HCT116 (cell line): ENCODE data around the gene PRKAA2. TPM values are rescaled to one million over a fixed set of nuclear protein-coding genes. Genes with fewer than 3 reads are reported as not detected.
"Not testable (repeated sequence)": the region's sequence is repeated elsewhere in the genome, so short reads cannot be mapped to it uniquely, and the experiment has no call there.

Source experiments
- ATAC-seq: fragments of 200-7000 bp; cut with Tn5 transposase; 2 replicates; pipeline ENCODE4 v1.9.1; 2020; ENCODE audit warnings: mild to moderate bottlenecking, moderate library complexity
- BruUV-seq: library from RNA; stranded (reverse); fragments of 400-500 nt; replicated peaks from 2 replicates; lab custom pipeline; 2021; lab: Mats Ljungman, UMichigan
- CTCF ChIA-PET: fragments of 300-600 bp; sonication (Branson Sonifier 250); formaldehyde crosslinking; loops from one replicate; lab custom pipeline; 2021; ENCODE audit warnings: antibody characterized with exemption; lab: Charles Lee
- POLR2A ChIA-PET: fragments of 300-600, 350-600 bp; sonication (Branson Sonifier 250); formaldehyde crosslinking; loops from one replicate; lab custom pipeline; 2021; ENCODE audit warnings: antibody characterized with exemption; lab: Charles Lee
- RAD21 ChIA-PET, 2 experiments: fragments of 300-600 bp; sonication (Branson Sonifier 250); formaldehyde crosslinking; loops; one replicate each; lab custom pipeline; 2023; ENCODE audit warnings: low total read pairs in 2 of 2; ENCODE audit not compliant: uncharacterized antibody in 2 of 2, unreplicated experiment in 2 of 2, low non-redundant PET in 1 of 2; lab: Charles Lee
- DNase-seq: peaks from one replicate; pipeline ENCODE4 v3.0.0-alpha.2; 2010; ENCODE audit warnings: low read depth, low spot score
- H2AFZ ChIP-seq: fragments of 200-600 bp; shearing (Covaris generic), sonication (generic); 2 replicates; pipeline ENCODE4 v1.6.1; 2017; ENCODE audit warnings: low read depth, mixed run types, mixed read lengths, antibody characterized with exemption, low read length; ENCODE audit not compliant: poor library complexity, severe bottlenecking
- H3K27ac ChIP-seq: 2 replicates; pipeline ENCODE4 v1.5.1; 2012; ENCODE audit warnings: low read depth, low read length
- H3K27me3 ChIP-seq: fragments of 200-600 bp; sonication (generic); 2 replicates; pipeline ENCODE4 v1.6.1; 2016; ENCODE audit warnings: mixed run types, low read length, mixed read lengths; ENCODE audit not compliant: insufficient read depth
- H3K36me3 ChIP-seq, 2 experiments: fragments of 200-500 bp in 1 of 2; fragments of 200-600 bp in 1 of 2; sonication (Bioruptor generic) in 1 of 2; sonication (generic) in 1 of 2; 2 replicates each; pipeline versions ENCODE4 v1.5.1 to v1.6.1; 2014 to 2016; ENCODE audit warnings: low read length in 2 of 2, inconsistent platforms in 1 of 2, mixed read lengths in 1 of 2, mixed run types in 1 of 2; ENCODE audit not compliant: insufficient read depth in 2 of 2, control insufficient read depth in 1 of 2
- H3K4me1 ChIP-seq, 2 experiments: fragments of 200-600 bp in 1 of 2; sonication (generic) in 1 of 2; 2 replicates each; pipeline versions ENCODE4 v1.5.1 to v1.6.1; 2012 to 2017; ENCODE audit warnings: low read length in 2 of 2, inconsistent platforms in 1 of 2, mild to moderate bottlenecking in 1 of 2, mixed read lengths in 1 of 2, mixed run types in 1 of 2, moderate library complexity in 1 of 2; ENCODE audit not compliant: insufficient read depth in 2 of 2, control insufficient read depth in 1 of 2
- H3K4me2 ChIP-seq: fragments of 200-600 bp; sonication (generic); 2 replicates; pipeline ENCODE4 v1.6.1; 2017; ENCODE audit warnings: mixed run types, low read length, mixed read lengths
- H3K4me3 ChIP-seq, 2 experiments: fragments of 200-600 bp in 1 of 2; sonication (generic) in 1 of 2; replicated peaks in 1 of 2; 2 replicates each; pipeline ENCODE4 v1.5.1; 2011 to 2016; ENCODE audit warnings: low read length in 2 of 2, control low read depth in 1 of 2, low read depth in 1 of 2, mild to moderate bottlenecking in 1 of 2, mixed read lengths in 1 of 2, mixed run types in 1 of 2
- H3K79me2 ChIP-seq: fragments of 200-600 bp; sonication (generic); 2 replicates; pipeline ENCODE4 v1.6.1; 2017; ENCODE audit warnings: mild to moderate bottlenecking, mixed run types, low read length, moderate library complexity, mixed read lengths; ENCODE audit not compliant: insufficient read depth
- H3K9ac ChIP-seq: fragments of 200-600 bp; sonication (generic); 2 replicates; pipeline ENCODE4 v1.6.1; 2016; ENCODE audit warnings: low read length, mixed read lengths
- H3K9me2 ChIP-seq: fragments of 200-600 bp; sonication (generic), shearing (Covaris generic); 2 replicates; pipeline ENCODE4 v1.6.1; 2017; ENCODE audit warnings: mixed run types, mild to moderate bottlenecking, moderate library complexity; ENCODE audit not compliant: insufficient read depth
- H3K9me3 ChIP-seq, 2 experiments: fragments of 200-500 bp in 1 of 2; fragments of 200-600 bp in 1 of 2; sonication (Bioruptor generic) in 1 of 2; sonication (generic) in 1 of 2; 2 replicates each; pipeline ENCODE4 v1.6.1; 2014 to 2017; ENCODE audit warnings: low read length in 2 of 2, mixed read lengths in 2 of 2, inconsistent platforms in 1 of 2, low read depth in 1 of 2, mild to moderate bottlenecking in 1 of 2, mixed run types in 1 of 2, moderate library complexity in 1 of 2; ENCODE audit not compliant: control insufficient read depth in 1 of 2, insufficient read depth in 1 of 2
- H4K20me1 ChIP-seq: fragments of 200-600 bp; sonication (generic), shearing (Covaris generic); 2 replicates; pipeline ENCODE4 v1.6.1; 2017; ENCODE audit warnings: mixed run types, mild to moderate bottlenecking, moderate library complexity; ENCODE audit not compliant: insufficient read depth
- ATF3 ChIP-seq: IDR thresholded peaks from 2 replicates; pipeline ENCODE4 v1.6.1; 2012
- CBX3 ChIP-seq: IDR thresholded peaks from 2 replicates; pipeline ENCODE4 v1.6.1; 2012; ENCODE audit warnings: low read depth
- CTCF ChIP-seq, 3 experiments: fragments of 200-600 bp in 1 of 3; sonication (generic) in 1 of 3; IDR thresholded peaks in 2 of 3; conservative IDR thresholded peaks in 1 of 3; 2 replicates each; pipeline ENCODE4 v1.5.1; 2012 to 2017; ENCODE audit warnings: low read depth in 2 of 3, low read length in 2 of 3, antibody characterized with exemption in 1 of 3, borderline replicate concordance in 1 of 3, control low read depth in 1 of 3, mild to moderate bottlenecking in 1 of 3, mixed read lengths in 1 of 3, mixed run types in 1 of 3, moderate library complexity in 1 of 3; ENCODE audit not compliant: insufficient read depth in 1 of 3
- EGR1 ChIP-seq: IDR thresholded peaks from 2 replicates; pipeline ENCODE4 v1.6.1; 2012; ENCODE audit warnings: low read depth
- FOSL1 ChIP-seq: IDR thresholded peaks from 2 replicates; pipeline ENCODE4 v1.6.1; 2012; ENCODE audit warnings: low read depth
- JUND ChIP-seq: IDR thresholded peaks from 2 replicates; pipeline ENCODE4 v1.6.1; 2012
- POLR2AphosphoS5 ChIP-seq: IDR thresholded peaks from 2 replicates; pipeline ENCODE4 v1.6.1; 2011; ENCODE audit warnings: mild to moderate bottlenecking, low read depth, low read length, moderate library complexity
- ZBTB33 ChIP-seq: IDR thresholded peaks from 2 replicates; pipeline ENCODE4 v1.6.1; 2011; ENCODE audit warnings: mild to moderate bottlenecking, low read length, moderate library complexity; ENCODE audit not compliant: insufficient replicate concordance; ENCODE audit errors: extremely low read depth
- intact Hi-C: fragments of 100-400 bp; cut with micrococcal nuclease; formaldehyde crosslinking; loops from 2 replicates; pipeline ENCODE4 v1.10.0; 2022
- total RNA-seq: library from RNA; stranded (reverse); gene quantifications from one replicate; pipeline ENCODE4 v1.2.1, GENCODE V29; 2021; ENCODE audit not compliant: unreplicated experiment

Gene PRKAA2
- total RNA-seq, 1 experiment from 2014 or later = 1.6 TPM

- BruUV-seq, H3K9me3 ChIP-seq, H2AFZ ChIP-seq, H3K9ac ChIP-seq, H3K36me3 ChIP-seq, POLR2A ChIA-PET, CTCF ChIA-PET, H4K20me1 ChIP-seq, intact Hi-C loops, H3K79me2 ChIP-seq, RAD21 ChIA-PET, ATAC-seq, H3K4me2 ChIP-seq, H3K27me3 ChIP-seq, H3K4me3 ChIP-seq, H3K27ac ChIP-seq, H3K9me2 ChIP-seq, H3K4me1 ChIP-seq, DNase-seq: not testable (repeated sequence)
Observed at GRCh38 chr1:56610097-56610496, 35.0 kb upstream of the PRKAA2 start.

- H3K4me1 ChIP-seq, intact Hi-C loops, H3K4me2 ChIP-seq, CTCF ChIA-PET, H2AFZ ChIP-seq, H3K9me2 ChIP-seq, H3K36me3 ChIP-seq, H3K4me3 ChIP-seq, ATAC-seq, POLR2A ChIA-PET, H3K79me2 ChIP-seq, H3K27me3 ChIP-seq, H3K27ac ChIP-seq, DNase-seq, H4K20me1 ChIP-seq, H3K9me3 ChIP-seq, RAD21 ChIA-PET, BruUV-seq, H3K9ac ChIP-seq: not testable (repeated sequence)
Observed at GRCh38 chr1:56610770-56611169, 34.3 kb upstream of the PRKAA2 start.

GRCh38 chr1:56617141-56617540, 28.0 kb upstream of the PRKAA2 start:
- ChIA-PET CTCF (no interaction called here), RAD21 (no interaction called here), POLR2A (no interaction called here)
- Histone ChIP-seq H3K4me2 (no peak overlapping the region), H3K27me3 (peaks cover 6% of the 10 kb centered on the region; the same call in 1 of the 2 replicates), H3K79me2 (no peaks in the 10 kb centered on the region), H2AFZ (no peak overlapping the region), H3K9me3 (no peaks in the 10 kb centered on the region), H4K20me1 (no peaks in the 10 kb centered on the region), H3K9me2 (no peaks in the 10 kb centered on the region), H3K27ac (no peak overlapping the region), H3K9ac (no peak overlapping the region), H3K4me3 (no peak overlapping the region), H3K4me1 (no peaks in the 10 kb centered on the region), H3K36me3 (no peaks in the 10 kb centered on the region)
- DNase-seq (no peak), ATAC-seq (no peak)
- intact Hi-C loops = no loop called here
- BruUV-seq = no TSS peak
- TF ChIP-seq JUND = no peak
- no peak for TF ChIP-seq CBX3
- no peak for TF ChIP-seq ZBTB33
- TF ChIP-seq FOSL1 = no peak
- no peak for TF ChIP-seq EGR1
- no peak for TF ChIP-seq ATF3
- TF ChIP-seq CTCF (IDR thresholded peaks at IDR 0.05 in 2 of 3, conservative IDR thresholded peaks at IDR 0.05 in 1 of 3; ENCODE audit: borderline replicate concordance in 1 of 3, insufficient read depth in 1 of 3, low read depth in 2 of 3, low read length in 2 of 3) = no peak
- no peak for TF ChIP-seq POLR2AphosphoS5
